Sigmoid colon (tissue), 7 donors: Measurements from ENCODE around the gene SHANK3. TPM values are rescaled to one million over a fixed set of nuclear protein-coding genes. Genes with fewer than 3 reads are reported as not detected.

ENCODE experiments used
- DNase-seq: peaks from one replicate; pipeline ENCODE4 v3.0.0-alpha.2; 2019
- H3K27ac ChIP-seq, 4 donors: fragments of 200-600 bp; sonication (generic); one replicate each; pipeline ENCODE4 v1.5.1; 2016 to 2019; ENCODE audit warnings: mild to moderate bottlenecking in 1 of 4
- H3K27me3 ChIP-seq, 3 donors: fragments of 200-600 bp; sonication (generic); one replicate each; pipeline ENCODE4 v1.5.1; 2019; ENCODE audit warnings: mild to moderate bottlenecking in 1 of 3
- H3K36me3 ChIP-seq, 4 donors: fragments of 200-600 bp; sonication (generic); one replicate each; pipeline ENCODE4 v1.5.1; 2016 to 2019
- H3K4me1 ChIP-seq, 4 donors: fragments of 200-600 bp; sonication (generic); one replicate each; pipeline ENCODE4 v1.5.1; 2017 to 2019
- H3K4me3 ChIP-seq, 4 donors: fragments of 200-600 bp; sonication (generic); one replicate each; pipeline ENCODE4 v1.5.1; 2017 to 2019; ENCODE audit warnings: mild to moderate bottlenecking in 2 of 4, moderate library complexity in 1 of 4
- H3K9me3 ChIP-seq, 4 donors: fragments of 200-600 bp in 3 of 4; sonication (generic) in 3 of 4; one replicate each; pipeline versions ENCODE4 v1.5.1 to v1.6.1; 2013 to 2019
- EP300 ChIP-seq, 4 donors: sonication (generic); formaldehyde crosslinking; IDR thresholded peaks; one replicate each; pipeline ENCODE4 v1.6.1; 2017; ENCODE audit warnings: antibody characterized with exemption in 4 of 4
- POLR2A ChIP-seq, 2 donors: fragments of 450-650 bp; IDR thresholded peaks; one replicate each; pipeline ENCODE4 v1.6.1; 2016; ENCODE audit warnings: antibody characterized with exemption in 2 of 2, mild to moderate bottlenecking in 2 of 2, moderate library complexity in 2 of 2
- POLR2AphosphoS5 ChIP-seq, 4 donors: sonication (generic); formaldehyde crosslinking; IDR thresholded peaks; one replicate each; pipeline ENCODE4 v1.6.1; 2017; ENCODE audit warnings: antibody characterized with exemption in 4 of 4
- WGBS, 2 donors: extraction: QIAGEN DNeasy Blood & Tissue Kit; methylation state at CpG; one replicate each; pipeline ENCODE4 v1.1.7; 2013; 5-methylcytosine and 5-hydroxymethylcytosine counted together
- intact Hi-C: fragments of 100-400 bp; cut with DNase I; formaldehyde crosslinking; loops from one replicate; pipeline ENCODE4 v1.15.1; 2023
- polyA plus RNA-seq, 3 donors: library from polyadenylated mRNA; stranded (reverse); fragments of 200-250 nt; gene quantifications; one replicate each; pipeline ENCODE4 v1.2.3, GENCODE V29; 2013
- total RNA-seq, 4 donors: library from RNA; depleted of rRNA; stranded (reverse); fragments of >200 nt; gene quantifications; one replicate each; pipeline ENCODE4 v1.1.0, GENCODE V29; 2016
- TF ChIP-seq, protein P1 (sequence below), 4 experiments: fragments of 450-650 bp in 3 of 4; fragments of 200-600 bp in 1 of 4; IDR thresholded peaks; one replicate each; pipeline ENCODE4 v1.5.1; 2016 to 2019; ENCODE audit warnings: antibody characterized with exemption in 4 of 4, mild to moderate bottlenecking in 3 of 4, moderate library complexity in 2 of 4
- donor health status: healthy with polysubstance abuse.
- donor health status: Bipolar disorder and iron deficiency.
- donor health status: healthy.

Gene SHANK3
- total and polyA plus RNA-seq, 7 donors: 0.23 to 14.4 (median 3.2) TPM

- peaks cover 9 to 22% (median 22%) of the 10 kb centered on the region in 3 donors for H3K27me3 ChIP-seq
- no peak overlapping the region for H3K4me3 ChIP-seq
- no peak overlapping the region for H3K27ac ChIP-seq
- TF ChIP-seq POLR2AphosphoS5 (IDR thresholded peaks at IDR 0.05) (no peak), POLR2A (IDR thresholded peaks at IDR 0.05) (no peak)
- intact Hi-C loops: no loop called here
- H3K9me3 ChIP-seq: no peaks in the 10 kb centered on the region
- DNase-seq: no peak
- WGBS, 2 donors: 91 to 92% methylated on average over 13 of the region's 13 CpGs
- H3K36me3 ChIP-seq: no peaks in the 10 kb centered on the region
- peaks cover 0 to 9% (median 6%) of the 10 kb centered on the region in 4 donors for H3K4me1 ChIP-seq
Observed at GRCh38 chr22:50716290-50717024, 43.8 kb downstream of the SHANK3 start.

GRCh38 chr22:50717709-50718351, 45.2 kb downstream of the SHANK3 start:
- WGBS, 2 donors: 85 to 87% methylated on average over 10 of the region's 10 CpGs
- H3K4me1 ChIP-seq: peaks cover 0 to 9% (median 4%) of the 10 kb centered on the region in 4 donors
- no peak for DNase-seq
- H3K27ac ChIP-seq: no peak overlapping the region
- no peak for TF ChIP-seq POLR2AphosphoS5 (IDR thresholded peaks at IDR 0.05)
- TF ChIP-seq, protein P1, sequence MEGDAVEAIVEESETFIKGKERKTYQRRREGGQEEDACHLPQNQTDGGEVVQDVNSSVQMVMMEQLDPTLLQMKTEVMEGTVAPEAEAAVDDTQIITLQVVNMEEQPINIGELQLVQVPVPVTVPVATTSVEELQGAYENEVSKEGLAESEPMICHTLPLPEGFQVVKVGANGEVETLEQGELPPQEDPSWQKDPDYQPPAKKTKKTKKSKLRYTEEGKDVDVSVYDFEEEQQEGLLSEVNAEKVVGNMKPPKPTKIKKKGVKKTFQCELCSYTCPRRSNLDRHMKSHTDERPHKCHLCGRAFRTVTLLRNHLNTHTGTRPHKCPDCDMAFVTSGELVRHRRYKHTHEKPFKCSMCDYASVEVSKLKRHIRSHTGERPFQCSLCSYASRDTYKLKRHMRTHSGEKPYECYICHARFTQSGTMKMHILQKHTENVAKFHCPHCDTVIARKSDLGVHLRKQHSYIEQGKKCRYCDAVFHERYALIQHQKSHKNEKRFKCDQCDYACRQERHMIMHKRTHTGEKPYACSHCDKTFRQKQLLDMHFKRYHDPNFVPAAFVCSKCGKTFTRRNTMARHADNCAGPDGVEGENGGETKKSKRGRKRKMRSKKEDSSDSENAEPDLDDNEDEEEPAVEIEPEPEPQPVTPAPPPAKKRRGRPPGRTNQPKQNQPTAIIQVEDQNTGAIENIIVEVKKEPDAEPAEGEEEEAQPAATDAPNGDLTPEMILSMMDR (IDR thresholded peaks at IDR 0.05): no peak
- no peaks in the 10 kb centered on the region for H3K36me3 ChIP-seq
- no peaks in the 10 kb centered on the region for H3K9me3 ChIP-seq
- intact Hi-C loops: no loop called here
- no peak overlapping the region for H3K4me3 ChIP-seq
- peaks cover 9 to 33% (median 32%) of the 10 kb centered on the region in 3 donors for H3K27me3 ChIP-seq

- intact Hi-C loops: no loop called here
- TF ChIP-seq POLR2A (IDR thresholded peaks at IDR 0.05) (no peak), POLR2AphosphoS5 (IDR thresholded peaks at IDR 0.05) (no peak), EP300 (IDR thresholded peaks at IDR 0.05) (no peak)
- TF ChIP-seq, protein P1 (IDR thresholded peaks at IDR 0.05): no peak
- Histone ChIP-seq H3K9me3 (no peaks in the 10 kb centered on the region), H3K36me3 (no peaks in the 10 kb centered on the region), H3K27me3 (peaks cover 9 to 33% (median 32%) of the 10 kb centered on the region in 3 donors), H3K27ac (no peak overlapping the region), H3K4me1 (peaks cover 0 to 9% (median 4%) of the 10 kb centered on the region in 4 donors), H3K4me3 (no peak overlapping the region)
- 92 to 94% methylated on average over 10 of the region's 10 CpGs for WGBS, 2 donors
- DNase-seq: no peak
Observed at GRCh38 chr22:50718352-50718709, 45.7 kb downstream of the SHANK3 start.

GRCh38 chr22:50719814-50720300, 47.2 kb downstream of the SHANK3 start:
- TF ChIP-seq POLR2AphosphoS5 (IDR thresholded peaks at IDR 0.05): no peak
- no peak for TF ChIP-seq EP300 (IDR thresholded peaks at IDR 0.05)
- TF ChIP-seq, protein P1 (IDR thresholded peaks at IDR 0.05): no peak
- TF ChIP-seq POLR2A (IDR thresholded peaks at IDR 0.05): no peak
- no peak overlapping the region for H3K4me3 ChIP-seq
- no peak for DNase-seq
- intact Hi-C loops: no loop called here
- no peak overlapping the region for H3K27ac ChIP-seq
- no peaks in the 10 kb centered on the region for H3K9me3 ChIP-seq
- peaks cover 9 to 33% (median 32%) of the 10 kb centered on the region in 3 donors for H3K27me3 ChIP-seq
- 39 to 73% methylated on average over 40 of the region's 40 CpGs for WGBS, 2 donors
- no peaks in the 10 kb centered on the region for H3K36me3 ChIP-seq
- peaks cover 0 to 9% (median 4%) of the 10 kb centered on the region in 4 donors for H3K4me1 ChIP-seq
